ENCODE measurements around the gene SRGAP1. TPM values are rescaled to one million over a fixed set of nuclear protein-coding genes. Genes with fewer than 3 reads are reported as not detected.

SRGAP1 gene
- total and polyA plus RNA-seq, 2 of the 4 experiments (the other 2 are of a cell fraction): 10.0 to 10.2 TPM

DNA sequence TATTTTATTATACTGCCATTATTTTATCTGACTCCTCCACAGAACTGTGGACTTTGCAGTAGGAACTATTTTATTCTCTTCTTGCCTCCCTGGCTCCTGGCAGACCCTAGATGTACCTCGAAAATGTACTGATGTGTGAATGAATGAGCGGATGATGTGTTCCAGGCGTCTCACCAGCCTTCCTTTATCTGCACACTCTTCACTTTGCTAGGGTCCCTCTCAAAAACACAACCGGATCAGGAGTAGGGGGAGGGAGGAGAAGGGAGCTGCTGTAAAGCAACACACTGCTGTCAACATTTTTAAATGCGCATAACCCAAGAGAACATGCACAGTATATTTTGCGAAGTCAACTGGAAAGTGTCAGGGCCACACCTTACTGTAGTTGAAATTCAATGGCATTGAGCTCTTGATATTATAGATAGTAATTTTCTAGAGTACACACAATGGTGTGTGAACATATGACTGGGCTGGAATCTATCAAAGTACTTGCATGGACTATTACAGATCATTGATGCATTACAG is 36.3 kb downstream of the SRGAP1 start:
- no peak overlapping the region for H3K9ac ChIP-seq (ENCODE audit: low read depth, low read length)
- H4K91ac ChIP-seq (ENCODE audit: insufficient read depth, low read depth, low read length): no peak overlapping the region
- peaks cover 6% of the 10 kb centered on the region for H3K4me1 ChIP-seq (ENCODE audit: control insufficient read depth, insufficient read depth, low read length)
- in situ Hi-C loops (cut with MboI; ENCODE audit: low sequenced_read_pairs) (no loop called here), intact Hi-C loops (cut with micrococcal nuclease) (no loop called here), dilution Hi-C loops (cut with HindIII; ENCODE audit: low sequenced_read_pairs, unreplicated experiment) (no loop called here)
- no peak overlapping the region for H2AFZ ChIP-seq (replicated peaks; ENCODE audit: low read length, poor library complexity)
- ChIA-PET CTCF (interaction anchor here (0.6 kb wide), 1 partner anchor 48 kb away, joined by 4 read pairs; no protein-coding TSS in a partner anchor), POLR2A (ENCODE audit: unreplicated experiment) (no interaction called here)
- no peak overlapping the region for H3K4ac ChIP-seq (ENCODE audit: low read depth, low read length)
- H3K4me3 ChIP-seq (ENCODE audit: insufficient read depth, low read depth, low read length): no peak overlapping the region
- no peak overlapping the region for H2BK20ac ChIP-seq (ENCODE audit: low read depth, low read length)
- H3K27me3 ChIP-seq (ENCODE audit: control insufficient read depth, insufficient read depth, low read length): no peaks in the 10 kb centered on the region
- H3K4me2 ChIP-seq (ENCODE audit: low read depth, low read length): no peak overlapping the region
- no peak overlapping the region for H3K23ac ChIP-seq (ENCODE audit: low read depth, low read length)
- WGBS, 2 experiments (ENCODE audit: extremely low coverage in 2 of 2, insufficient read length in 1 of 2): no CpG with 5 or more reads among the region's 6 CpGs
- no peak overlapping the region for H2BK120ac ChIP-seq (ENCODE audit: low read depth, low read length)
- H3K9me1 ChIP-seq (ENCODE audit: insufficient read depth, low read length): peaks cover 14% of the 10 kb centered on the region
- H3K9me3 ChIP-seq (ENCODE audit: control insufficient read depth, insufficient read depth, low read length): no peaks in the 10 kb centered on the region
- no peak overlapping the region for H2AK5ac ChIP-seq (ENCODE audit: low read depth, low read length)
- H3K18ac ChIP-seq (ENCODE audit: low read depth, low read length): no peak overlapping the region
- H4K8ac ChIP-seq (ENCODE audit: low read depth in 2 of 2, low read length in 2 of 2): no peak overlapping the region
- H3K14ac ChIP-seq (replicated peaks; ENCODE audit: low read depth, low read length): no peak overlapping the region
- peaks cover 65% of the 10 kb centered on the region for H4K20me1 ChIP-seq (ENCODE audit: insufficient read depth, low read length)
- peaks cover 19 to 60% of the 10 kb centered on the region in 2 experiments for H3K79me1 ChIP-seq (ENCODE audit: low read depth in 1 of 2, low read length in 2 of 2)
- no peak overlapping the region for H3K56ac ChIP-seq (ENCODE audit: extremely low read depth, insufficient read depth, low read length)
- BruUV-seq (replicated peaks): no TSS peak
- no peak for TF ChIP-seq RCOR1 (IDR thresholded peaks at IDR 0.05; ENCODE audit: insufficient replicate concordance, low read length)
- TF ChIP-seq MAFK (IDR thresholded peaks at IDR 0.05; ENCODE audit: low read depth, low read length): no peak
- TF ChIP-seq RFX5 (IDR thresholded peaks at IDR 0.05; ENCODE audit: low read depth, low read length): no peak
- TF ChIP-seq MXI1 (IDR thresholded peaks at IDR 0.05; ENCODE audit: borderline replicate concordance, low read depth, low read length): no peak
- TF ChIP-seq, protein P1, sequence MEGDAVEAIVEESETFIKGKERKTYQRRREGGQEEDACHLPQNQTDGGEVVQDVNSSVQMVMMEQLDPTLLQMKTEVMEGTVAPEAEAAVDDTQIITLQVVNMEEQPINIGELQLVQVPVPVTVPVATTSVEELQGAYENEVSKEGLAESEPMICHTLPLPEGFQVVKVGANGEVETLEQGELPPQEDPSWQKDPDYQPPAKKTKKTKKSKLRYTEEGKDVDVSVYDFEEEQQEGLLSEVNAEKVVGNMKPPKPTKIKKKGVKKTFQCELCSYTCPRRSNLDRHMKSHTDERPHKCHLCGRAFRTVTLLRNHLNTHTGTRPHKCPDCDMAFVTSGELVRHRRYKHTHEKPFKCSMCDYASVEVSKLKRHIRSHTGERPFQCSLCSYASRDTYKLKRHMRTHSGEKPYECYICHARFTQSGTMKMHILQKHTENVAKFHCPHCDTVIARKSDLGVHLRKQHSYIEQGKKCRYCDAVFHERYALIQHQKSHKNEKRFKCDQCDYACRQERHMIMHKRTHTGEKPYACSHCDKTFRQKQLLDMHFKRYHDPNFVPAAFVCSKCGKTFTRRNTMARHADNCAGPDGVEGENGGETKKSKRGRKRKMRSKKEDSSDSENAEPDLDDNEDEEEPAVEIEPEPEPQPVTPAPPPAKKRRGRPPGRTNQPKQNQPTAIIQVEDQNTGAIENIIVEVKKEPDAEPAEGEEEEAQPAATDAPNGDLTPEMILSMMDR (conservative IDR thresholded peaks at IDR 0.05; ENCODE audit: low read depth, low read length): no peak
- TF ChIP-seq BHLHE40 (IDR thresholded peaks at IDR 0.05; ENCODE audit: low read depth, low read length): no peak
- H4K5ac ChIP-seq (ENCODE audit: low read depth, low read length): no peak overlapping the region
- ATAC-seq (ENCODE audit: low read depth) (no peak), DNase-seq (no peak)
- no peak overlapping the region for H3K27ac ChIP-seq (ENCODE audit: insufficient read depth, low read length)
- no peak overlapping the region for H2AK9ac ChIP-seq (replicated peaks; ENCODE audit: low read depth, low read length, poor library complexity)
- peaks cover 9% of the 10 kb centered on the region for H3K36me3 ChIP-seq (ENCODE audit: control insufficient read depth, insufficient read depth, low read length)
- no peak overlapping the region for H2BK5ac ChIP-seq (ENCODE audit: low read depth, low read length, poor library complexity, severe bottlenecking)
- no peak overlapping the region for H2BK15ac ChIP-seq (ENCODE audit: low read depth, low read length)
